HEK293T (cell line): ENCODE measurements around the gene MAST3.

Experiments
- CTCF ChIA-PET: fragments of 350-600 bp; formaldehyde crosslinking; extraction: SDS; loops from one replicate; lab custom pipeline; 2021; ENCODE audit warnings: antibody characterized with exemption, inconsistent platforms; lab: Yijun Ruan, JAX
- POLR2A ChIA-PET: fragments of 350-600 bp; formaldehyde crosslinking; extraction: SDS; loops from one replicate; lab custom pipeline; 2020; ENCODE audit warnings: antibody characterized with exemption, inconsistent platforms; lab: Yijun Ruan, JAX
- DNase-seq: peaks from one replicate; pipeline ENCODE4 v3.0.0; 2012; ENCODE audit warnings: mixed read lengths; ENCODE audit errors: extremely low spot score
- ARNT ChIP-seq: fragments of 450-650 bp; IDR thresholded peaks from 2 replicates; pipeline ENCODE4 v1.6.1; 2017; ENCODE audit warnings: mild to moderate bottlenecking
- BHLHE40 ChIP-seq: fragments of 450-650 bp; IDR thresholded peaks from 2 replicates; pipeline ENCODE4 v1.6.1; 2016; ENCODE audit warnings: mild to moderate bottlenecking, moderate library complexity, borderline replicate concordance
- CTBP1 ChIP-seq: fragments of 450-650 bp; IDR thresholded peaks from 2 replicates; pipeline ENCODE4 v1.6.1; 2016; ENCODE audit warnings: borderline replicate concordance
- ELF4 ChIP-seq: fragments of 450-650 bp; IDR thresholded peaks from 2 replicates; pipeline ENCODE4 v1.6.1; 2017; ENCODE audit warnings: antibody characterized with exemption
- FOXA1 ChIP-seq: fragments of 450-650 bp; IDR thresholded peaks from 2 replicates; pipeline ENCODE4 v1.6.1; 2016; ENCODE audit warnings: mild to moderate bottlenecking
- FOXK2 ChIP-seq: fragments of 450-650 bp; IDR thresholded peaks from 2 replicates; pipeline ENCODE4 v1.6.1; 2016; ENCODE audit warnings: mild to moderate bottlenecking
- FOXM1 ChIP-seq: fragments of 450-650 bp; IDR thresholded peaks from 2 replicates; pipeline ENCODE4 v1.6.1; 2017; ENCODE audit warnings: mild to moderate bottlenecking, borderline replicate concordance
- HDGF ChIP-seq: fragments of 450-650 bp; IDR thresholded peaks from 2 replicates; pipeline ENCODE4 v1.6.1; 2017; ENCODE audit warnings: antibody characterized with exemption, borderline replicate concordance
- L3MBTL2 ChIP-seq: fragments of 450-650 bp; conservative IDR thresholded peaks from 2 replicates; pipeline ENCODE4 v1.6.1; 2016; ENCODE audit warnings: mild to moderate bottlenecking
- LEF1 ChIP-seq: fragments of 450-650 bp; IDR thresholded peaks from 2 replicates; pipeline ENCODE4 v1.6.1; 2017; ENCODE audit warnings: mild to moderate bottlenecking, borderline replicate concordance
- NFRKB ChIP-seq: fragments of 450-650 bp; IDR thresholded peaks from 2 replicates; pipeline ENCODE4 v1.6.1; 2016; ENCODE audit warnings: mild to moderate bottlenecking, moderate library complexity
- PKNOX1 ChIP-seq: fragments of 450-650 bp; IDR thresholded peaks from 2 replicates; pipeline ENCODE4 v1.6.1; 2016
- SP1 ChIP-seq: fragments of 450-650 bp; IDR thresholded peaks from 2 replicates; pipeline ENCODE4 v1.6.1; 2017
- SUZ12 ChIP-seq: fragments of 450-650 bp; IDR thresholded peaks from 2 replicates; pipeline ENCODE4 v1.6.1; 2016; ENCODE audit warnings: mild to moderate bottlenecking
- TARDBP ChIP-seq: fragments of 450-650 bp; IDR thresholded peaks from 2 replicates; pipeline ENCODE4 v1.6.1; 2016
- ZNF384 ChIP-seq: fragments of 450-650 bp; IDR thresholded peaks from 2 replicates; pipeline ENCODE4 v1.6.1; 2016

MAST3 gene

GRCh38 chr19:18065173-18065495, 32.4 kb upstream of the MAST3 start:
- ChIA-PET POLR2A (interaction anchor here (1.0 kb wide), 1 partner anchor 139 kb away, joined by 3 read pairs; the partner anchor contains the start of gene RAB3A), CTCF (interaction anchor here (0.7 to 0.8 kb wide), 2 partner anchors 36 to 121 kb away, joined by 3 read pairs; no protein-coding TSS in a partner anchor)
- no peak for TF ChIP-seq FOXA1
- no peak for TF ChIP-seq FOXK2
- TF ChIP-seq TARDBP = no peak
- DNase-seq = no peak

- DNase-seq = no peak
- TF ChIP-seq ELF4 (no peak), LEF1 (no peak), FOXA1 (no peak), SP1 (no peak), BHLHE40 (no peak), TARDBP (no peak), HDGF (no peak), SUZ12 (no peak)
- ChIA-PET POLR2A (no interaction called here), CTCF (no interaction called here)
Observed at GRCh38 chr19:18068395-18068794, 29.2 kb upstream of the MAST3 start.

- ChIA-PET POLR2A (no interaction called here), CTCF (no interaction called here)
- no peak for DNase-seq
- TF ChIP-seq SUZ12 (no peak), FOXM1 (no peak), PKNOX1 (no peak), FOXA1 (no peak), ARNT (no peak), HDGF (no peak), NFRKB (no peak), TARDBP (no peak), L3MBTL2 (no peak), CTBP1 (no peak), ZNF384 (no peak), LEF1 (no peak), ELF4 (no peak), FOXK2 (no peak)
Observed at GRCh38 chr19:18069383-18069782, 28.2 kb upstream of the MAST3 start.

- POLR2A ChIA-PET = no interaction called here
- CTCF ChIA-PET = interaction anchor here (0.6 kb wide), 1 partner anchor 805 kb away, joined by 3 read pairs; no protein-coding TSS in a partner anchor
- DNase-seq = no peak
- no peak for TF ChIP-seq SP1
- TF ChIP-seq HDGF = no peak
- TF ChIP-seq FOXK2 = no peak
- TF ChIP-seq ELF4 = no peak
- TF ChIP-seq L3MBTL2 = no peak
- TF ChIP-seq NFRKB = no peak
- no peak for TF ChIP-seq SUZ12
- no peak for TF ChIP-seq BHLHE40
Observed at GRCh38 chr19:18070181-18070580, 27.4 kb upstream of the MAST3 start.

GRCh38 chr19:18072335-18072734, 25.2 kb upstream of the MAST3 start:
- TF ChIP-seq CTBP1 (no peak), HDGF (no peak), FOXK2 (no peak), TARDBP (no peak), LEF1 (no peak), FOXA1 (no peak), L3MBTL2 (no peak), ZNF384 (no peak)
- ChIA-PET CTCF (no interaction called here), POLR2A (no interaction called here)
- no peak for DNase-seq

- no peak for TF ChIP-seq SUZ12
- no peak for TF ChIP-seq L3MBTL2
- DNase-seq = no peak
- ChIA-PET POLR2A (no interaction called here), CTCF (no interaction called here)
Observed at GRCh38 chr19:18073197-18073596, 24.4 kb upstream of the MAST3 start.

- ChIA-PET CTCF (no interaction called here), POLR2A (no interaction called here)
- no peak for DNase-seq
- TF ChIP-seq ZNF384 (no peak), ELF4 (no peak), LEF1 (no peak), HDGF (no peak), FOXK2 (no peak), ARNT (no peak), L3MBTL2 (no peak), PKNOX1 (no peak), SUZ12 (no peak), NFRKB (no peak), SP1 (no peak), BHLHE40 (no peak), TARDBP (no peak), FOXA1 (no peak), CTBP1 (no peak), FOXM1 (no peak)
Observed at GRCh38 chr19:18074192-18074591, 23.4 kb upstream of the MAST3 start.
